Aorta (tissue), 5 donors: Measurements from ENCODE around the gene AGBL3. TPM values are rescaled to one million over a fixed set of nuclear protein-coding genes. Genes with fewer than 3 reads are reported as not detected.

ENCODE experiments used
- ATAC-seq: fragments of 200-7000 bp; cut with Tn5 transposase; one replicate; pipeline ENCODE4 v1.9.1; 2022; ENCODE audit warnings: moderate library complexity; ENCODE audit not compliant: low FRiP score
- DNase-seq, 2 donors: peaks; one replicate each; pipeline ENCODE4 v3.0.0-alpha.2; 2020
- H3K27ac ChIP-seq, 2 donors: one replicate each; pipeline ENCODE4 v1.5.1; 2013; ENCODE audit warnings: low read length in 2 of 2, mild to moderate bottlenecking in 2 of 2, moderate library complexity in 2 of 2, control low read depth in 1 of 2, inconsistent platforms in 1 of 2, low read depth in 1 of 2
- H3K27me3 ChIP-seq, 2 donors: one replicate each; pipeline ENCODE4 v1.6.1; 2013; ENCODE audit warnings: control low read depth in 1 of 2, low read length in 1 of 2, mild to moderate bottlenecking in 1 of 2, moderate library complexity in 1 of 2; ENCODE audit not compliant: insufficient read depth in 2 of 2, control insufficient read depth in 1 of 2
- H3K36me3 ChIP-seq, 2 donors: one replicate each; pipeline ENCODE4 v1.6.1; 2013; ENCODE audit warnings: control low read depth in 1 of 2, low read length in 1 of 2, mild to moderate bottlenecking in 1 of 2; ENCODE audit not compliant: insufficient read depth in 2 of 2, control insufficient read depth in 1 of 2
- H3K4me1 ChIP-seq, 2 donors: one replicate each; pipeline ENCODE4 v1.6.1; 2013; ENCODE audit warnings: low read length in 2 of 2, control low read depth in 1 of 2, mild to moderate bottlenecking in 1 of 2, moderate library complexity in 1 of 2; ENCODE audit not compliant: insufficient read depth in 2 of 2, control insufficient read depth in 1 of 2
- H3K4me3 ChIP-seq, 2 donors: one replicate each; pipeline ENCODE4 v1.5.1; 2013; ENCODE audit warnings: low read length in 2 of 2, control low read depth in 1 of 2, mild to moderate bottlenecking in 1 of 2
- H3K9me3 ChIP-seq: one replicate; pipeline ENCODE4 v1.6.1; 2013; ENCODE audit warnings: mild to moderate bottlenecking, low read length; ENCODE audit not compliant: control insufficient read depth
- WGBS, 2 donors: extraction: QIAGEN DNeasy Blood & Tissue Kit; methylation state at CpG; one replicate each; pipeline ENCODE4 v1.1.7; 2013; 5-methylcytosine and 5-hydroxymethylcytosine counted together
- intact Hi-C, 2 donors: fragments of 100-400 bp; cut with DNase I; formaldehyde crosslinking; loops; one replicate each; pipeline versions ENCODE4 v1.14.2 to v1.15.0; 2022
- polyA plus RNA-seq, 2 donors: library from polyadenylated mRNA; stranded (reverse); fragments of 200-250 nt; gene quantifications; one replicate each; pipeline ENCODE4 v1.2.3, GENCODE V29; 2013
- total RNA-seq, 2 donors: library from RNA; stranded (reverse); fragmentation: NEBNext Ultra II Directional; extraction: Animal tissue kit (Norgen Biotek cat#: 25700); gene quantifications; one replicate each; pipeline ENCODE4 v1.2.1, GENCODE V29; 2021
- donor health status: healthy with polysubstance abuse.
- donor health status: Bipolar disorder and iron deficiency.
- donor health status: DM: no; HTN: no; CAD: no.
- donor health status: DM: no; HTN: no; CAD: no.
- donor health status: DM: yes; HTN: yes; CAD: no.

AGBL3 gene
- total and polyA plus RNA-seq, 4 donors, result 2.5 to 8.8 (median 3.1) TPM

DNA sequence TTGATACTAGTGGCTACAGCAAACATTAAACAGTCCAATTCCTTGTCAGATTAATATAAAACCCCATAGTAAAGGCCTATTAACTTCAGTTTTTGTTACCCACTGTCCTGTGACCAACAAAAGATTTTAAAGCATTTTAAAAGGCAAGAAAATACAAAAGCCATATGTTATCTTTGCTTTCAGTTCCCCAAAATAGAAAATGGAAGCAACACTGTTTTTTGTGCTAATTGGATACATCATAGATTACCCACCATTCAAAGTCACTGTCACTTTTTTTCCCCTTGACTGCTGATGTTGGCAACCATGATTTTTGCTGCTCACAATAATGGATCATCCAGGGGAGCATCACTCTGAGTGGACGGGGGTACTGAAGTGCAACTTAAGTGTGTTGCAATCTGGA is 109.1 kb downstream of the AGBL3 start:
- DNase-seq (no peak), ATAC-seq (no peak)
- Histone ChIP-seq H3K27ac (no peak overlapping the region), H3K9me3 (no peaks in the 10 kb centered on the region), H3K4me1 (no peaks in the 10 kb centered on the region), H3K36me3 (no peaks in the 10 kb centered on the region), H3K4me3 (no peak overlapping the region), H3K27me3 (peaks cover 0 to 2% of the 10 kb centered on the region in 2 donors)
- intact Hi-C loops, result no loop called here
- WGBS, 2 donors, result 84% methylated on average over 1 of the region's 1 CpG

DNA sequence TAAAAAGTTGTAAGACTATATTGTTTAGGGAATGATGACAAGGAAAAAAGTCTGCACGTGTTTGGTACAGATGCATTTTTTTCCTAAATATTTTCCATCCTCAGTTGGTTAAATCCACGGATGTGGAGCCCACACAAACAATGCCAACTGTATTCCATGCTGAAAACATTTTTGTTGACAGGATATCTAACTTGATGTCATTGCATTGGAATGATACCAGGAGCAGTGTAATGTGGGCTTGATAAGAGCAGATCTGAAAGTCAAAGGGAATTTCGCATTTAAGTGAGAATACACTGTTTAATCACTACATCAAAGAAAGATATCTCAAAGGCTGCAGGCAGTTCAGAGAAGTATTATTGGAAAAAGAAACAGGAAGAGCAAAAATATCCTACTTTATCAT is 112.1 kb downstream of the AGBL3 start:
- no peak overlapping the region for H3K4me3 ChIP-seq
- no peaks in the 10 kb centered on the region for H3K4me1 ChIP-seq
- ATAC-seq (no peak), DNase-seq (no peak)
- H3K9me3 ChIP-seq, result no peaks in the 10 kb centered on the region
- intact Hi-C loops, result no loop called here
- no peak overlapping the region for H3K27ac ChIP-seq
- WGBS, 2 donors, result 8 to 15% methylated on average over 3 of the region's 3 CpGs
- no peaks in the 10 kb centered on the region for H3K36me3 ChIP-seq
- peaks cover 0 to 2% of the 10 kb centered on the region in 2 donors for H3K27me3 ChIP-seq

DNA sequence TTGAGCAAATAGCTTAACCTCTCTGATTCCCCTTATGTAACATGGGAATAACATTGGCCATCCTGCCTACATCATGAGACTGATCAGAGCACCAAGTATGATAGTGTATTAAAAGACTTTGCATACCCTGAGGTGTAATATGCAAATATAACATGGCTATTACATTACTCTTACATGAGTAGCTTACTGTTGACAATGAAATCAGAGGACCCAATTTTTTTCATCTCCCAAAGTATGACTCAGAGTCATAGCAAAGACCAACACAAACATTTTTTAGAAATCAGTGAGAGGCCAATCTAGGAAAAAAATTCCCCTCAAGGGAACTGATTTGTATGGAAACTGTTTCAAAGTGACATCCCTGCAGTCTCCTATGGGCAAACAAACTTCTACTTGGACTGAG is 114.5 kb downstream of the AGBL3 start:
- Histone ChIP-seq H3K4me1 (no peaks in the 10 kb centered on the region), H3K27ac (no peak overlapping the region), H3K36me3 (no peaks in the 10 kb centered on the region), H3K4me3 (no peak overlapping the region), H3K27me3 (no peaks in the 10 kb centered on the region), H3K9me3 (no peaks in the 10 kb centered on the region)
- ATAC-seq (no peak), DNase-seq (no peak)
- intact Hi-C loops, result no loop called here

DNA sequence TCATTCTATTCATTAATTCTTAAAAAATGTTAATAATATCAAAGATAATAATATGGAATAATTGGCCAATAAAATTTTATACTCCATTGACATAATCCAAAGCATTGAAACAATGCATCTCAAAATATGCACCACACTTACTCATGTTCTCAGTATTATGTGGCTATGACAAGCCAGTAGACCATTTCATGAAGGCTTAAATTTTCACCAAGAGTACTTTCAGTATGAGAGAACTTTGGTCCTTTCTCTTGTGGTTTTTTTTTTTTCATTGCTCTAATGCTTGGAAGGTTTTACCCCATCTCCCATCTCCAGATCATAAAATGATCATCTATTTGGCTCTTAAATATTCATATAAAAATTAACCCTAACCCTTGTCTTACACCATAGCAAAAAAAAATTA is 116.1 kb downstream of the AGBL3 start:
- H3K4me3 ChIP-seq, result no peak overlapping the region
- H3K36me3 ChIP-seq, result no peaks in the 10 kb centered on the region
- H3K4me1 ChIP-seq, result no peaks in the 10 kb centered on the region
- intact Hi-C loops, result no loop called here
- H3K27me3 ChIP-seq, result no peaks in the 10 kb centered on the region
- H3K27ac ChIP-seq, result no peak overlapping the region
- no peaks in the 10 kb centered on the region for H3K9me3 ChIP-seq
- ATAC-seq (no peak), DNase-seq (no peak)

- no peaks in the 10 kb centered on the region for H3K9me3 ChIP-seq
- ATAC-seq, result no peak
- H3K27me3 ChIP-seq, result no peaks in the 10 kb centered on the region
- H3K4me3 ChIP-seq, result no peak overlapping the region
- no peak overlapping the region for H3K27ac ChIP-seq
- no peaks in the 10 kb centered on the region for H3K4me1 ChIP-seq
- intact Hi-C loops, result no loop called here
- no peaks in the 10 kb centered on the region for H3K36me3 ChIP-seq
- no peak for DNase-seq
- WGBS, 2 donors, result 84 to 90% methylated on average over 4 of the region's 4 CpGs
Observed at GRCh38 chr7:135109562-135109961, 123.3 kb downstream of the AGBL3 start.

GRCh38 chr7:135109976-135110375 is 123.7 kb downstream of the AGBL3 start:
- intact Hi-C loops, result no loop called here
- no peaks in the 10 kb centered on the region for H3K9me3 ChIP-seq
- no peaks in the 10 kb centered on the region for H3K36me3 ChIP-seq
- ATAC-seq (no peak), DNase-seq (no peak)
- H3K4me3 ChIP-seq, result no peak overlapping the region
- whole genome bisulfite sequencing, 2 donors, result 71 to 90% methylated on average over 1 of the region's 1 CpG
- no peaks in the 10 kb centered on the region for H3K27me3 ChIP-seq
- H3K27ac ChIP-seq, result no peak overlapping the region
- no peaks in the 10 kb centered on the region for H3K4me1 ChIP-seq

- 77 to 80% methylated on average over 2 of the region's 2 CpGs for WGBS, 2 donors
- Histone ChIP-seq H3K27ac (no peak overlapping the region), H3K36me3 (no peaks in the 10 kb centered on the region), H3K4me1 (no peaks in the 10 kb centered on the region), H3K9me3 (no peaks in the 10 kb centered on the region), H3K4me3 (no peak overlapping the region), H3K27me3 (no peaks in the 10 kb centered on the region)
- ATAC-seq, result no peak
- no peak for DNase-seq
- intact Hi-C loops, result no loop called here
Observed at GRCh38 chr7:135111379-135111778, 125.1 kb downstream of the AGBL3 start.

DNA sequence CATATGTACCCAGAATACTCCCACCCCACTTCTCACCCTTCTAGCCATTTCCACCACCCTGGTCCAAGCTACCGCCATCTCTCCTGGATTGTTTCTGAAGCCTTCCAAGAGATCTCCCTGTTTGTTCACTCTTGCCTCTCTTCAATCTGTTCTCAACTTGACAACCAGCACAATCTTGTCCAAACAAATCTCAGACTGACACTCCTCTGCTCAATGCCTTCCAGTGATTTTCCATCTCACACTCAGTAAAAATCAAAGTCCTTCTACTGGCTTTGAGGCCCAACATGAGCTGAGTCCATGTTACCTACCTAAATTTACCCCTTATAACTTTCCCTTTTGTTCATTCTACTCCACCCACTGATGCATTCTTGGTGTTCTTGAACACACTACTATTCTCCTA is 128.3 kb downstream of the AGBL3 start:
- WGBS, 2 donors, result 93 to 100% methylated on average over 1 of the region's 1 CpG
- H3K4me3 ChIP-seq, result no peak overlapping the region
- intact Hi-C loops, result no loop called here
- no peaks in the 10 kb centered on the region for H3K9me3 ChIP-seq
- no peaks in the 10 kb centered on the region for H3K36me3 ChIP-seq
- no peaks in the 10 kb centered on the region for H3K27me3 ChIP-seq
- no peaks in the 10 kb centered on the region for H3K4me1 ChIP-seq
- no peak for DNase-seq
- no peak for ATAC-seq
- H3K27ac ChIP-seq, result no peak overlapping the region

DNA sequence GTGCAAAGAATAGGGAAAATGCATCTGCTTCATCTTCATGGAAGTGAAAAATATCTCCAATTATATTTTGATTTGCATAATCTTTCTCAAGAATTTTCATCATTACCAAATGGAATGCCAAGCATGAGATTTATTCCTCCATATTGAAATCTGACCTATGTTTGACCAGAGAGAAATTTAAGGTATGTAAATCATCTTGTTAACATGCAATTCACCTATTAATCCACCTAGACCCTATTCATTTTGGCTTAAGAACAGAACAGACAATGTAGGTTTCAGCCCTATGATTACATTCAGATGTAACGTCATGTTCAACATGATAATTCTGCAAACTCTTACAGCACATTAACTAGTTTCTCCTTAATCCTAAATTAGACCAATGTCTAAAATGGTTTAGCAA is 130.8 kb downstream of the AGBL3 start:
- no peak for DNase-seq
- ATAC-seq, result no peak
- Histone ChIP-seq H3K27ac (no peak overlapping the region), H3K36me3 (no peaks in the 10 kb centered on the region), H3K27me3 (no peaks in the 10 kb centered on the region), H3K9me3 (no peaks in the 10 kb centered on the region), H3K4me1 (no peaks in the 10 kb centered on the region), H3K4me3 (no peak overlapping the region)
- intact Hi-C loops, result no loop called here
- 86 to 97% methylated on average over 1 of the region's 1 CpG for WGBS, 2 donors
